Measurements from ENCODE around the gene UCKL1.

UCKL1 gene

DNA sequence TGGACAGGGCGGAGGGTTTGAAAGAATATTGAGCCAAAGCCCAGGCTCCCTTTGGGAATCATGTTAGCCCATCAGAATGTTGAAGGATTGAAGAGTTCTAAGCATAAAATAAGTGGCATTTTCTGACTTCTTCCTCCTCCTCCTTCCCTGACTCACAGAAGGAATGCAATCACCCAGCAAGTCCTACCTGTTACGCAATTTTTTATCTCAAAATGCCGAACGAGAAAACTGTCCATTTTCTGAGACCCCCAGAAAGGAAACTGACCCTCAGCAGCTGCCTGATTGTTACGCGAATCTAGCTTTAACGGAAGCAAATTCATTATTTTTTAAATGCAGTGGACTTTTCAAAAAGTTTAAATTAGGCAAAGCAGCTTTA, 66.0 kb downstream of the UCKL1 start:
- no peak for DNase-seq (ENCODE audit: low spot score)
